CD4-positive, alpha-beta T cell treated with Interleukin-15 for 4 hours (primary cell): ENCODE results near the gene NELFE.
"Not testable (repeated sequence)": the region's sequence is repeated elsewhere in the genome, so short reads cannot be mapped to it uniquely, and the experiment has no call there.

ENCODE experiments used
- DNase-seq: peaks from one replicate; pipeline ENCODE4 v3.0.0-alpha.2; 2020; ENCODE audit warnings: low spot score

The NELFE gene

GRCh38 chr6:31949926-31950548, 8.7 kb downstream of the NELFE start:
- no peak for DNase-seq

- no peak for DNase-seq
Observed at GRCh38 chr6:31948753-31949413, 9.9 kb downstream of the NELFE start.

- no peak for DNase-seq
Observed at GRCh38 chr6:31948306-31948705, 10.5 kb downstream of the NELFE start.

- DNase-seq: no peak
Observed at GRCh38 chr6:31947864-31948263, 10.9 kb downstream of the NELFE start.

- DNase-seq: no peak
Observed at GRCh38 chr6:31947070-31947675, 11.6 kb downstream of the NELFE start.

GRCh38 chr6:31946370-31946885, 12.3 kb downstream of the NELFE start:
- no peak for DNase-seq

- no peak for DNase-seq
Observed at GRCh38 chr6:31945507-31946369, 13.0 kb downstream of the NELFE start, which contains the start of gene CFB. TSS of gene CFB (plus strand) at chr6:31946095. CDS start at chr6:31946222, 127 bp downstream.

- no peak for DNase-seq
Observed at GRCh38 chr6:31945154-31945506, 13.6 kb downstream of the NELFE start.

GRCh38 chr6:31943742-31944141, 15.0 kb downstream of the NELFE start:
- DNase-seq: no peak

- DNase-seq: no peak
Observed at GRCh38 chr6:31940256-31940664, 18.5 kb downstream of the NELFE start.

- DNase-seq: no peak
Observed at GRCh38 chr6:31935823-31936222, 22.9 kb downstream of the NELFE start.

GRCh38 chr6:31935021-31935420, 23.8 kb downstream of the NELFE start:
- no peak for DNase-seq

- no peak for DNase-seq
Observed at GRCh38 chr6:31933537-31933936, 25.2 kb downstream of the NELFE start.

- DNase-seq: not testable (repeated sequence)
Observed at GRCh38 chr6:31932137-31932536, 26.6 kb downstream of the NELFE start.

GRCh38 chr6:31930962-31931361, 27.8 kb downstream of the NELFE start:
- DNase-seq: no peak

- DNase-seq: no peak
Observed at GRCh38 chr6:31928672-31928939, 30.2 kb downstream of the NELFE start.

GRCh38 chr6:31927863-31928671, 30.7 kb downstream of the NELFE start:
- DNase-seq: no peak

- no peak for DNase-seq
Observed at GRCh38 chr6:31927242-31927862, 31.4 kb downstream of the NELFE start, which contains the start of gene C2. TSS of gene C2 (plus strand) at chr6:31927717. CDS start at chr6:31927753, 36 bp downstream.

- DNase-seq: no peak
Observed at GRCh38 chr6:31922942-31923341, 35.8 kb downstream of the NELFE start.

- DNase-seq: no peak
Observed at GRCh38 chr6:31920811-31921210, 38.0 kb downstream of the NELFE start.
